GM19239 (cell line): Measurements from ENCODE around the gene TRMT112.
A peak's percentile ranks its signal among the peaks of the same experiment; 100 is the strongest.

Experiments used
- DNase-seq: peaks from one replicate; pipeline ENCODE4 v3.0.0; 2011; ENCODE audit warnings: low spot score; ENCODE audit not compliant: insufficient read length
- FAIRE-seq: peaks from 2 replicates; lab custom pipeline; 2011; peaks lifted over from hg19 to GRCh38; lab: Jason Lieb, UNC

TRMT112 gene

DNA sequence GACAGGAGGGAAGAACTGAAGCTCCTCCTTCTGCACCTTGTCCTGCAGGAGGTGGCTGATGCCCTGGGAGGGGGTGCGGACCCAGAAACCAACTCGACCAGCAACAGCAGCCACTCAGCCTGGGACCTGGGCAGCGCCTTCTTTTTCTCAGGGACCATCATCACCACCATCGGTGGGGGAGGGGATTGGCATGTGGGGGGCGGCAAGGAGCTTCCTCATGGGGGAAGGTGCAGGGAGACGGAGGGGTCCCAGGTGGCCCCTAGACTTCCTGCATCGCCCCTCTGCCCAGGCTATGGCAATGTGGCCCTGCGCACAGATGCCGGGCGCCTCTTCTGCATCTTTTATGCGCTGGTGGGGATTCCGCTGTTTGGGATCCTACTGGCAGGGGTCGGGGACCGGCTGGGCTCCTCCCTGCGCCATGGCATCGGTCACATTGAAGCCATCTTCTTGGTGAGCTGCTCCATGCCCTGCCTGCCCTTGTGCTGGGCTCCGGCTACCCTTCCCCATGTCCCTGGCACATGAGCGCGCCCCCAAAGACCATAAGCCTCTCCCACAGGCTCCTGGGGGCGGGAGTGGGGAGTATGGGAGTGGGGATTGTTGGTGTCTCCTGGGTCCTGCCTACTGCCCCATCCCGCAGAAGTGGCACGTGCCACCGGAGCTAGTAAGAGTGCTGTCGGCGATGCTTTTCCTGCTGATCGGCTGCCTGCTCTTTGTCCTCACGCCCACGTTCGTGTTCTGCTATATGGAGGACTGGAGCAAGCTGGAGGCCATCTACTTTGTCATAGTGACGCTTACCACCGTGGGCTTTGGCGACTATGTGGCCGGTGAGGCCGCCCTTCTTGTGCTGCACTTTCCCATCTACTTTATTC is 20.3 kb downstream of the TRMT112 start:
- FAIRE-seq (no peak), DNase-seq (no peak)

DNA sequence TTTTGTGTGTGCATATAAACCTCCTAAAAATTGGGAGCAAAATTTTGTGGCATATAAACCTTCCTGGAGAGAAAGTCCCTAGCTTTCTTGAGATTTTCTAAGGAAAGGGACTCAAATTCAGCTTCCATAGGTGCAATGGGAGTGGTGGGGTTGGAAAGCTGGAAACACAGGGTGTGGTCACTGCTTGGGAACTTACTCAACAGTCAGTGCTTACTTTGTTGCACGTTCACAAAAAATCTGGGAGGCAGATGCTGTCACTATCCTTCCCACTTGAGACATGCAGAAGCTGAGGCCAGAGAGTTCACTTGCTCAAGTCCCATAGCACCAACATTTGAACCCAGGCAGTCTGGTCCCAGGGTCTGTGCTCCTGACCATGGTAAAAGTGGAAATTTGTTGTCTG is 21.1 kb downstream of the TRMT112 start:
- no peak for FAIRE-seq
- DNase-seq: no peak

- no peak for DNase-seq
- no peak for FAIRE-seq
These were observed 21.6 kb downstream of the TRMT112 start for GRCh38 chr11:64295760-64296159.

DNA sequence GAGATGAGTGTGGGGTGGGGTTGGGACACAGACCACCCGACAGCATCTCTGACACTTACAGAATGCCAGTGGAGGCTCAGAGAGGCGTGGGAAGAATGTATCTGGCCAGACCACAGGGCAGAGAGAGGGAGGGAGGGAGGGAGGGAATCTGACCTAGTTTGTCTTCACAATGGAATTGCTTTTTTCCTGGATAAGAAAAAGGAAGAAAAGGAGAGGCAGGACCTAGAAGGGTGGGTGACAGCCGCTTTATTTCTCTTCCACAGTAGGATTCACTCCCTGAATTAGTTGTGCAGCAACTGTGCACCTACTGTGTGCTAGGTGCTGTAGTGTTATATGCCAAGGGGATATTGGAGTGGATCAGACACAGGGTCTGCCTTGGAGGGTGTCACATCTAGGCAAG is 22.6 kb downstream of the TRMT112 start:
- FAIRE-seq (no peak), DNase-seq (no peak)

- DNase-seq (no peak), FAIRE-seq (no peak)
These were observed 24.7 kb downstream of the TRMT112 start for GRCh38 chr11:64292460-64293254.

GRCh38 chr11:64291752-64292459 is 25.5 kb downstream of the TRMT112 start:
- no peak for DNase-seq
- FAIRE-seq: no peak

DNA sequence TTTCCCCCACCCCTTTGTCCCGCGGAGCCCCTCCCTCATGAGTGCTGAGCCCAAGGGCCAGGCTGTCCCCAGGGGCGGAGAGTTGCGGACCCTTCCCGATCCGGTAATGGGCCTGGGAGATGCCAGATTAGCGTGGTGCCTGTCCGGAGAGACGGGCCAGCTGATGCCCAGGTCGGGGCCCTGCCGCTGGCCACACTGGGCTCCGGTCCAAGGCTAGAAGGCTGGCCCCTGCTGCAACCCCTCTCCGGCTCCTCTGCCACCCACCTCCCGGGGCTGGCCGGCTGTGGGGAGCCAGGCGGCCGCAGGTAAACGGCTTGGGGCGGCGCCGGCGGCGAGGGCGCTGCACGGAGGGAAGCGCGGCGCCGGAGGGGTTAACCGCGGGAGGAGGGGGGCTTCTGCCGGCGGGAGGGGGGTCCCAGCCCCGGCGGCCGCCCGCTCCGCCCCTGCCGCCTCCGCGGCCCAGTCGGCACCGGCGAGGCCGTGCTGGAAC is 26.1 kb downstream of the TRMT112 start, which contains the start of gene KCNK4:
TSS of gene KCNK4 (plus strand) at position 41 of the 490 bp plus-strand sequence. CDS start 1,717 bp downstream, outside the sequence.
- no peak for FAIRE-seq
- no peak for DNase-seq

- FAIRE-seq: no peak
These were observed 26.8 kb downstream of the TRMT112 start for GRCh38 chr11:64290352-64291261.

GRCh38 chr11:64289002-64289564 is 28.3 kb downstream of the TRMT112 start:
- no peak for DNase-seq
- no peak for FAIRE-seq

More at GRCh38 chr11:64290352-64291261, 26.8 kb downstream of the TRMT112 start:
- no peak for DNase-seq

DNA sequence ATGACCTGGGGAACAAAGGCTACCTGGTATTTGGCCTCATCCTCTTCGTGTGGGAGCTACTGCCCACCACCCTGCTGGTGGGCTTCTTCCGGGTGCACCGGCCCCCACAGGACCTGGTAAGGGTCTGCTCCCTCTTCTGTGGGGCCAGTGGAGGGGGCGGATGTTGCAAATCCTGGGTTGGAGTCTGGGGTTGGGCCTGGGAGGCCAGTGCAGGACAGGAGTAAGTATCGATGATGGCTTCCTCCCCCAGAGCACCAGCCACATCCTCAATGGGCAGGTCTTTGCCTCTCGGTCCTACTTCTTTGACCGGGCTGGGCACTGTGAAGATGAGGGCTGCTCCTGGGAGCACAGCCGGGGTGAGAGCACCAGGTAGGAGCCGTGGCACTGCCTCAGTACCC is 29.0 kb downstream of the TRMT112 start:
- FAIRE-seq: no peak

GRCh38 chr11:64287676-64288352 is 29.5 kb downstream of the TRMT112 start:
- FAIRE-seq (no peak), DNase-seq (no peak)

More for the DNA sequence above, 29.0 kb downstream of the TRMT112 start:
- DNase-seq: no peak

DNA sequence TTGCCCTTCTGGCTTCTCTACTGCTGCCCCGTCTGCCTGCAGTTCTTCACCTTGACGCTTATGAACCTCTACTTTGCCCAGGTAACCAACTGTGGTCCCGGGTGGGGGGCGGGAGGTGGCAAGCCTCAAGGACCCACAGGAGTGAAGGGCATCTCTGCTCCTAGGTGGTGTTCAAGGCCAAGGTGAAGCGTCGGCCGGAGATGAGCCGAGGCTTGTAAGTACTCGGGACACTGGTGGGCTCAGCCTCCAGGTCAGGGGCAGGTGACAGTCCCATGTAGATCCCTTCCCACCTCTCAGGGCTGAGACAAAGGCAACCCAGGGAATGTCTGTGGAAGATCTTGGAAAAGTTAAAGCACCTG is 30.6 kb downstream of the TRMT112 start:
- no peak for DNase-seq
- peak; percentile 48 for FAIRE-seq

DNA sequence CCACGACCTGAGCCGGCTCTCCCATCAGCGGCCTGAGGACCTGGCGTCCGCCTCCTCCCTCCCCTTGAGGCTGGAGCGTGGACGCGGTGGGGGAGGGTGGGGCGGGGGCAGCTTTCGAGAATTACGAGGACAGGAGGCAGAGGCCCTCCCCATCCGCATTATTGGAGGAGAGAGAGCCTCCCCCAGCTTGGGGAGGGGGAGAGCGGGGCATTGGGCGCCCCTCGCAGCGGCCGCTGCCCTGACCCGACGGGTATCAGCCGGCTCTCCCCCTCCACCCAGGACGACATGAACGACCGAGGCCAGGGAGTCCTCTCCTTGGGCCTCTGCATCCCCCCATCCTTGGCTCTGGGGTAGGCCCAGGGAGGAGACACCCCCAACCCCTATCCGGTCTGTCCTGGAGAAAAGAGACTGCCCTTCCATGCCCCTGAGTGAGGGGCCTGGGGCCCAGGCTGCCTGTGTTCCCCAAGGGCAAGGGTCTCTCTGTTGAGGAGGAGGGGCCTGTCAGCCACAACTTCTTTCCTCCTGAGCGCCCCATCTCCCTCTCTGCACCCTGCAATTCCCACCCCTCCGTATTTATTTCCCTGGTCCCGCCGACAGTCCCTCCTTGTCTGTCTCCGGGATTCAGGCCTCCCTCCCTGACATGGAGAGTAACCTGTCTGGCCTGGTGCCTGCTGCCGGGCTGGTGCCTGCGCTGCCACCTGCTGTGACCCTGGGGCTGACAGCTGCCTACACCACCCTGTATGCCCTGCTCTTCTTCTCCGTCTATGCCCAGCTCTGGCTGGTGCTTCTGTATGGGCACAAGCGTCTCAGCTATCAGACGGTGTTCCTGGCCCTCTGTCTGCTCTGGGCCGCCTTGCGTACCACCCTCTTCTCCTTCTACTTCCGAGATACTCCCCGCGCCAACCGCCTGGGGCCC is 31.2 kb downstream of the TRMT112 start:
- DNase-seq (no peak), FAIRE-seq (no peak)

DNA sequence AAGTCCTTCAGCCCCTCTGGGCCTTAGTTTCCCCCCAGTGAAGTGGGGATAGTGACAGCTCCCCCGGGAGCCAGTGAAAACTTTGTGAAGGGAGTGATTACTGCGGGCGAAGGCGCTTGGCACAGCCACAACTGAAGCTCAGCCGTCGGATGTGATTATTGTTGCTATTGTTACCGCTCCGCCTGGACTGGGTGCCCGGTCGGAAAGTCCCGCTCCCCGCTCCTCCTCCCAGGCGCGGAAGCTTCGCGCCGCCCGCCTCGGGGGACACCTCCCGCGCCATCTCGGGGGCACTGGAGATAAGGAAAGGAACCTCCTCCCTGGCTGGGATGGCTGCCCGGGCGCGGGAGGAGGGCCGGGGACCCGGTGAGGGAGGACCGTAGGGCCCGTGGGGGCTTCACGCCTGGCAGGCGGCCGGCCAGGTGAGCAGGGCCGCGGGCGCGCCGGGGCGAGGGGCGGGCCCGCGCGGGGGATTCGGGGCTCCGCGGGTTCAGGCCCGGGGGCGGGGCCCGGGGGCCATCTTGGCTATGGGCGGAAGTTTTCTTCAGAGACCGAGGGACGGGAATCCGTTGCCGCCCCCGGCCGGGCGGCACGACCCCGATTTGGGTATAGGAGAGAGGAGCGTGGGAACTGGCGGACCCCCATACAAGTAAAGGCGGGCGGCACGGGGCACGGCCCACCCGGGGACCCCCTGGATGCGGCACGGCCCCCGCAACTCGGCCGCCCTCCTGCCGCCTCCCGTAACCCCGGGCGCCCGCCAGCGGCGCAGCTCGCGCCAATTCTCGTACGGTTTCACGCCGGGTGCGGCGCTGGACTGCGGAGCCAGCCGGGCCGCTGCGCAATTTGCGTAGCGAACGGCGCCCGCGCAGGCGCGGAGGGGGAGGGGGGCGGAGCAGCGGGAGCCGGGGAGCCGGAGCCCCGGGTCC is 32.1 kb downstream of the TRMT112 start, which contains the start of gene GPR137:
TSS of gene GPR137 (plus strand) at position 887 of the 923 bp plus-strand sequence. CDS start 677 bp downstream, outside the sequence.
- DNase-seq (peak; percentile 94), FAIRE-seq (no peak)

DNA sequence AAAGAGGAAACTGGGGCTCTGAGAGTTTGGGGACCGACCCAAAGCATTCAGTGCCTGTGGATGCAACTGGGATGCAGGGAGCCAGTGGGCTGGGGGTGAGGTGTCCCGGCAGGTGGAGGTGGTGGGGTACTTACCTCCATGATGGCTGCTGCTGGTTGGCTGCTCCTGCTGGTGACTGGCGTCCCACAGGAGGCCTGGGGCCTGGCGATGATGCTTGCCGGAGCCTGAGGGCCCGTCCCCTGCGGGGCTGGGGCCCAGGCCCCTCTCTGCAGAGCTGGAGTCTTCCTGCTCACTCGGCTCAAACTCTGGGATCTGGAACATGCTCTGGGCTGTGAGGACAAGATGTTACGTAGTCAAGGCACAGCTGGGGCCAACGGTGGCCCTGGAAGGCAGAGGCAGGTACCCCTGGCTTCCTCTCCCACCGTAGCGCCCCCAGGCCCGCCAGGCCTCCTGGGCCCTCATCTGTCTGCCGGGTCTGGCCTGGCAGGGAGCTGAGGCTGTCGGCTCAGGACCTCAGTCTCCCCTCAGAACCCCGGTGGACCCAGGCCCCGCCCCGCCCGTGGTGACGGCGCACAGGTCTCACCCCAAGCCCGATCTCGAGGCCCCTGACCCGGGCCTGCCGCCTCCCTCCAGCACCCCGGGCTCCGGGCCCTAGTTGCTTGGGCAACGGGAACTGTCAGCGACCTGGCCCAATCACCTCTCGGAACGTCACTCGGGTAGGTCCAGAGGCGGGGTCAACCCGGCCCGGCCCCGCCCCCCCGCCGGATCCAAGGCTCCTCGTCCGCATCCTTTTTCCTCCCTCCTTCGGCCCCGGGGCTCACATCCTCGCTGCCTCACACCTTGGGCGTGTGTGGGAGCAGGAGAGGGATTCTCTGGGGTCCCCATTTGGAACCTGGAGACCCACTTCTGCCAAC is 33.1 kb downstream of the TRMT112 start, which contains the start of gene BAD:
TSS of gene BAD (minus strand) at position 618 of the 914 bp plus-strand sequence. CDS start at position 321, 297 bp downstream.
- DNase-seq (peak; percentile 99), FAIRE-seq (peak; percentile 97)
